Cortex of kidney (tissue), 1 donor: Measurements from ENCODE around the gene CRKL.

ENCODE experiments used
- DNase-seq: peaks from one replicate; lab custom pipeline; 2025; lab: John Stamatoyannopoulos, UW

The CRKL gene

GRCh38 chr22:20952544-20953341, 35.5 kb downstream of the CRKL start:
- no peak for DNase-seq

GRCh38 chr22:20953342-20953608, 36.1 kb downstream of the CRKL start:
- no peak for DNase-seq

- DNase-seq, result no peak
Measured at GRCh38 chr22:20953668-20954500, 36.7 kb downstream of the CRKL start.

GRCh38 chr22:20955548-20955947, 38.3 kb downstream of the CRKL start:
- no peak for DNase-seq

- no peak for DNase-seq
Measured at GRCh38 chr22:20956258-20957101, 39.3 kb downstream of the CRKL start.

- no peak for DNase-seq
Measured at GRCh38 chr22:20957102-20957682, 40.0 kb downstream of the CRKL start.

GRCh38 chr22:20957683-20958431, 40.6 kb downstream of the CRKL start:
- no peak for DNase-seq

- no peak for DNase-seq
Measured at GRCh38 chr22:20959578-20960461, 42.6 kb downstream of the CRKL start.

GRCh38 chr22:20960609-20961008, 43.4 kb downstream of the CRKL start:
- no peak for DNase-seq

GRCh38 chr22:20962491-20962945, 45.3 kb downstream of the CRKL start:
- DNase-seq, result no peak

- no peak for DNase-seq
Measured at GRCh38 chr22:20963201-20964052, 46.2 kb downstream of the CRKL start.

- DNase-seq, result no peak
Measured at GRCh38 chr22:20964090-20964798, 47.0 kb downstream of the CRKL start.

GRCh38 chr22:20964799-20965103, 47.5 kb downstream of the CRKL start:
- no peak for DNase-seq

- DNase-seq, result no peak
Measured at GRCh38 chr22:20965104-20965887, 48.1 kb downstream of the CRKL start.

- no peak for DNase-seq
Measured at GRCh38 chr22:20965888-20966855, 49.0 kb downstream of the CRKL start.

GRCh38 chr22:20966883-20967696, 49.9 kb downstream of the CRKL start, which contains the start of gene AIFM3:
Gene AIFM3, plus strand, starts transcription at chr22:20967255. Its CDS starts 690 bp downstream, at chr22:20967945.
- no peak for DNase-seq
